Measurements from ENCODE around the gene ELAVL1. TPM values are rescaled to one million over a fixed set of nuclear protein-coding genes. Genes with fewer than 3 reads are reported as not detected.
A peak's percentile ranks its signal among the peaks of the same experiment; 100 is the strongest.

The ELAVL1 gene
- total and polyA plus RNA-seq, 9 of the 15 experiments (the other 6 are each of a cell fraction or from before 2014, with no cell fraction given): 4.3 to 172 (median 69.2) TPM

DNA sequence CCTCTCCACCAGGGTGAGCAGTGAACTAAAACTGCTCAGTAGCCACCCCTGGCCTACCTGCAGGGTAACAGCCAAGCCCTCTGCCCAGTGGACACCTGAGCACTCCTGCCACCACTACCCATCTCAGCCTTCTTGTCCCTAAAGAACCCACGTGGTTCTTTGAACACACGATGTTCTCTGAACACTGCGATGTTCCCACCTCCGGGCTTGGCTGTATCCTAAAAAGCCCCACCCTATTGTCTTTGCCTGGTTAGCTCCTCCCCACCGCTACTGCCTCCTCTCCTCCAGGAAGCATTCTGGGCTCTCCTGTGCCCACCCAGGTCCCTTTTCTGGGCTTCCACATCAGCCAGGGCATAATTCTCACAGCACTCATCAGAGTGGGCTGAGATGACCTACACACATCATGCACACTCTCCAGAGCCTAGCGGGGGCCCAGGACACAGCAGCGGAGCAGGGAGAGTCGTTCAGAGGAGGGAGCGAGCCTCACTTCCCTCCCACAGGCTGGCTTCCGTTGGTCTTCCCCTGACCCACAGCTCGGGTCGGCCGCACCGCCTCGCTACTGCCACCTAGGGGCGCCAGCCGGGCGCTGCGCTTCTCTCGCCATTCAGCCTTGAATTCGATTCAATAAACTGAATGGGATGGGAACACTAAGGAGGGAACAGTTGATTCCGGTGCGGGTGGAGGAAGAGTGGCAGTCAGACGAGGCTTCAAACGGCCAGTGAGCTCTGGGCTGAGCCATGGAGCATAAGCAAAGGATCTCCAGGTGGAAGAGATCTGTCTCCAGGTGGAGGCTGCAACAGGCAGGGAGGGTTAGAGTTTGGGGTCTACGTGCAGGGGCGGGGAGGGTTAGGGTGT lies 3.2 kb downstream of the ELAVL1 start (continued):
- TF ChIP-seq YY1 (IDR thresholded peaks at IDR 0.05; ENCODE audit: borderline replicate concordance in 1 of 3, control insufficient read depth in 1 of 3, extremely low read depth in 1 of 3, insufficient read depth in 3 of 3, insufficient read length in 1 of 3, insufficient replicate concordance in 2 of 3, low read depth in 1 of 3, low read length in 2 of 3): peak in 2 of 3 experiments; percentile 53 to 66
- TF ChIP-seq ZBTB8A (IDR thresholded peaks at IDR 0.05; ENCODE audit: partially characterized antibody): no peak
- TF ChIP-seq E2F6 (IDR thresholded peaks at IDR 0.05; ENCODE audit: borderline replicate concordance in 1 of 2, extremely low read depth in 1 of 2, insufficient read depth in 1 of 2, insufficient read length in 1 of 2, low read depth in 1 of 2, low read length in 1 of 2, poor library complexity in 1 of 2, severe bottlenecking in 1 of 2): peak in 1 of 2 experiments; percentile 28
- no peak for TF ChIP-seq HNRNPK (IDR thresholded peaks at IDR 0.05; ENCODE audit: low read depth, low read length, poor library complexity, severe bottlenecking)
- TF ChIP-seq ELF4 (CRISPR knock-in tag; IDR thresholded peaks at IDR 0.05): no peak
- TF ChIP-seq ILF3 (IDR thresholded peaks at IDR 0.05; ENCODE audit: borderline replicate concordance): no peak
- peak; percentile 31; the same call in 1 of the 2 replicates for TF ChIP-seq NR2C1 (IDR thresholded peaks at IDR 0.05)
- TF ChIP-seq NR2C1 (tag; IDR thresholded peaks at IDR 0.05): no peak
- TF ChIP-seq, protein P1, sequence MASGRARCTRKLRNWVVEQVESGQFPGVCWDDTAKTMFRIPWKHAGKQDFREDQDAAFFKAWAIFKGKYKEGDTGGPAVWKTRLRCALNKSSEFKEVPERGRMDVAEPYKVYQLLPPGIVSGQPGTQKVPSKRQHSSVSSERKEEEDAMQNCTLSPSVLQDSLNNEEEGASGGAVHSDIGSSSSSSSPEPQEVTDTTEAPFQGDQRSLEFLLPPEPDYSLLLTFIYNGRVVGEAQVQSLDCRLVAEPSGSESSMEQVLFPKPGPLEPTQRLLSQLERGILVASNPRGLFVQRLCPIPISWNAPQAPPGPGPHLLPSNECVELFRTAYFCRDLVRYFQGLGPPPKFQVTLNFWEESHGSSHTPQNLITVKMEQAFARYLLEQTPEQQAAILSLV (tag; IDR thresholded peaks at IDR 0.05): no peak
- TF ChIP-seq, protein P2, sequence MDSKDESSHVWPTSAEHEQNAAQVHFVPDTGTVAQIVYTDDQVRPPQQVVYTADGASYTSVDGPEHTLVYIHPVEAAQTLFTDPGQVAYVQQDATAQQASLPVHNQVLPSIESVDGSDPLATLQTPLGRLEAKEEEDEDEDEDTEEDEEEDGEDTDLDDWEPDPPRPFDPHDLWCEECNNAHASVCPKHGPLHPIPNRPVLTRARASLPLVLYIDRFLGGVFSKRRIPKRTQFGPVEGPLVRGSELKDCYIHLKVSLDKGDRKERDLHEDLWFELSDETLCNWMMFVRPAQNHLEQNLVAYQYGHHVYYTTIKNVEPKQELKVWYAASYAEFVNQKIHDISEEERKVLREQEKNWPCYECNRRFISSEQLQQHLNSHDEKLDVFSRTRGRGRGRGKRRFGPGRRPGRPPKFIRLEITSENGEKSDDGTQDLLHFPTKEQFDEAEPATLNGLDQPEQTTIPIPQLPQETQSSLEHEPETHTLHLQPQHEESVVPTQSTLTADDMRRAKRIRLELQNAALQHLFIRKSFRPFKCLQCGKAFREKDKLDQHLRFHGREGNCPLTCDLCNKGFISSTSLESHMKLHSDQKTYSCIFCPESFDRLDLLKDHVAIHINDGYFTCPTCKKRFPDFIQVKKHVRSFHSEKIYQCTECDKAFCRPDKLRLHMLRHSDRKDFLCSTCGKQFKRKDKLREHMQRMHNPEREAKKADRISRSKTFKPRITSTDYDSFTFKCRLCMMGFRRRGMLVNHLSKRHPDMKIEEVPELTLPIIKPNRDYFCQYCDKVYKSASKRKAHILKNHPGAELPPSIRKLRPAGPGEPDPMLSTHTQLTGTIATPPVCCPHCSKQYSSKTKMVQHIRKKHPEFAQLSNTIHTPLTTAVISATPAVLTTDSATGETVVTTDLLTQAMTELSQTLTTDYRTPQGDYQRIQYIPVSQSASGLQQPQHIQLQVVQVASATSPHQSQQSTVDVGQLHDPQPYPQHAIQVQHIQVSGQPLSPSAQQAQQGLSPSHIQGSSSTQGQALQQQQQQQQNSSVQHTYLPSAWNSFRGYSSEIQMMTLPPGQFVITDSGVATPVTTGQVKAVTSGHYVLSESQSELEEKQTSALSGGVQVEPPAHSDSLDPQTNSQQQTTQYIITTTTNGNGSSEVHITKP (IDR thresholded peaks at IDR 0.05; ENCODE audit: partially characterized antibody): peak; percentile 79
- TF ChIP-seq BRF1 (IDR thresholded peaks at IDR 0.05; ENCODE audit: borderline replicate concordance, extremely low read depth, insufficient read length): no peak
- TF ChIP-seq ZNF436 (CRISPR knock-in tag; IDR thresholded peaks at IDR 0.05): no peak
- no peak for TF ChIP-seq KLF6 (CRISPR knock-in tag; IDR thresholded peaks at IDR 0.05; ENCODE audit: borderline replicate concordance)
